IMR-90 (cell line): ENCODE results near the gene ITGAE. TPM values are rescaled to one million over a fixed set of nuclear protein-coding genes. Genes with fewer than 3 reads are reported as not detected.

Source experiments
- ATAC-seq: fragments of 200-7000 bp; cut with Tn5 transposase; 2 replicates; pipeline ENCODE4 v1.9.1; 2020; ENCODE audit warnings: low read depth, mild to moderate bottlenecking, moderate library complexity
- BruUV-seq: library from RNA; stranded (reverse); fragments of 400-500 nt; replicated peaks from 2 replicates; lab custom pipeline; 2021; lab: Mats Ljungman, UMichigan
- CTCF ChIA-PET: fragments of 300-600 bp; formaldehyde crosslinking; extraction: SDS; loops from one replicate; lab custom pipeline; 2021; ENCODE audit warnings: antibody characterized with exemption; lab: Yijun Ruan, JAX
- POLR2A ChIA-PET: fragments of 300-600 bp; sonication (Branson Sonifier 250); formaldehyde crosslinking; loops from one replicate; lab custom pipeline; 2022; ENCODE audit warnings: antibody characterized with exemption; ENCODE audit not compliant: unreplicated experiment; lab: Charles Lee
- DNase-seq: peaks from one replicate; pipeline ENCODE4 v3.0.0; 2013
- H2AFZ ChIP-seq: replicated peaks from 2 replicates; pipeline ENCODE3; 2013; ENCODE audit warnings: low read length, mild to moderate bottlenecking; ENCODE audit not compliant: poor library complexity
- H2AK5ac ChIP-seq: 2 replicates; pipeline ENCODE4 v1.6.1; 2013; ENCODE audit warnings: low read depth, low read length, inconsistent platforms
- H2AK9ac ChIP-seq: replicated peaks from 2 replicates; pipeline ENCODE3; 2013; ENCODE audit warnings: mild to moderate bottlenecking, low read depth, low read length, moderate library complexity; ENCODE audit not compliant: poor library complexity
- H2BK120ac ChIP-seq: 2 replicates; pipeline ENCODE4 v1.6.1; 2013; ENCODE audit warnings: low read depth, low read length, inconsistent platforms
- H2BK15ac ChIP-seq: 3 replicates; pipeline ENCODE4 v1.6.1; 2013; ENCODE audit warnings: low read depth, low read length, inconsistent platforms
- H2BK20ac ChIP-seq: 2 replicates; pipeline ENCODE4 v1.6.1; 2013; ENCODE audit warnings: low read depth, mild to moderate bottlenecking, inconsistent platforms, low read length, moderate library complexity
- H2BK5ac ChIP-seq: 2 replicates; pipeline ENCODE4 v1.6.1; 2013; ENCODE audit warnings: mild to moderate bottlenecking, low read depth, low read length, inconsistent platforms; ENCODE audit not compliant: poor library complexity, severe bottlenecking
- H3K14ac ChIP-seq: replicated peaks from 2 replicates; pipeline ENCODE4 v1.6.1; 2013; ENCODE audit warnings: low read depth, low read length, inconsistent platforms
- H3K18ac ChIP-seq: 2 replicates; pipeline ENCODE4 v1.6.1; 2013; ENCODE audit warnings: low read depth, low read length, control low read depth
- H3K23ac ChIP-seq: 2 replicates; pipeline ENCODE4 v1.6.1; 2013; ENCODE audit warnings: low read depth, low read length, inconsistent platforms
- H3K27ac ChIP-seq: 2 replicates; pipeline ENCODE4 v1.5.1; 2013; ENCODE audit warnings: mild to moderate bottlenecking, control low read depth, low read length; ENCODE audit not compliant: insufficient read depth
- H3K27me3 ChIP-seq: 2 replicates; pipeline ENCODE4 v1.6.1; 2013; ENCODE audit warnings: low read length; ENCODE audit not compliant: control insufficient read depth, insufficient read depth
- H3K36me3 ChIP-seq: 2 replicates; pipeline ENCODE4 v1.6.1; 2013; ENCODE audit warnings: low read length, mixed read lengths; ENCODE audit not compliant: control insufficient read depth, insufficient read depth
- H3K4ac ChIP-seq: 2 replicates; pipeline ENCODE4 v1.6.1; 2013; ENCODE audit warnings: low read depth, low read length, inconsistent platforms
- H3K4me1 ChIP-seq: 2 replicates; pipeline ENCODE4 v1.6.1; 2013; ENCODE audit warnings: low read length, mixed read lengths; ENCODE audit not compliant: control insufficient read depth, insufficient read depth
- H3K4me2 ChIP-seq: 2 replicates; pipeline ENCODE4 v1.6.1; 2013; ENCODE audit warnings: low read depth, mild to moderate bottlenecking, control low read depth, low read length, moderate library complexity
- H3K4me3 ChIP-seq: 2 replicates; pipeline ENCODE4 v1.5.1; 2013; ENCODE audit warnings: low read depth, mild to moderate bottlenecking, control low read depth, low read length, moderate library complexity; ENCODE audit not compliant: insufficient read depth
- H3K56ac ChIP-seq: 2 replicates; pipeline ENCODE4 v1.6.1; 2013; ENCODE audit warnings: low read length, inconsistent platforms; ENCODE audit not compliant: insufficient read depth; ENCODE audit errors: extremely low read depth
- H3K79me1 ChIP-seq, 2 experiments: 2 replicates each; pipeline ENCODE4 v1.6.1; 2013; ENCODE audit warnings: low read length in 2 of 2, inconsistent platforms in 1 of 2, low read depth in 1 of 2
- H3K9ac ChIP-seq: 2 replicates; pipeline ENCODE4 v1.6.1; 2013; ENCODE audit warnings: low read depth, low read length, control low read depth
- H3K9me1 ChIP-seq: 2 replicates; pipeline ENCODE4 v1.6.1; 2013; ENCODE audit warnings: low read length, inconsistent platforms; ENCODE audit not compliant: insufficient read depth
- H3K9me3 ChIP-seq: 2 replicates; pipeline ENCODE4 v1.6.1; 2013; ENCODE audit warnings: low read length; ENCODE audit not compliant: control insufficient read depth, insufficient read depth
- H4K20me1 ChIP-seq: 2 replicates; pipeline ENCODE4 v1.6.1; 2013; ENCODE audit warnings: low read length, inconsistent platforms; ENCODE audit not compliant: insufficient read depth
- H4K5ac ChIP-seq: 2 replicates; pipeline ENCODE4 v1.6.1; 2013; ENCODE audit warnings: mild to moderate bottlenecking, low read depth, low read length, control low read depth
- H4K8ac ChIP-seq, 2 experiments: 2 replicates each; pipeline ENCODE4 v1.6.1; 2013; ENCODE audit warnings: low read depth in 2 of 2, low read length in 2 of 2, control low read depth in 1 of 2, inconsistent platforms in 1 of 2
- H4K91ac ChIP-seq: 2 replicates; pipeline ENCODE4 v1.6.1; 2013; ENCODE audit warnings: low read depth, low read length, inconsistent platforms; ENCODE audit not compliant: insufficient read depth
- BHLHE40 ChIP-seq: fragments of 150-350 bp; IDR thresholded peaks from 2 replicates; pipeline ENCODE4 v1.6.1; 2016; ENCODE audit warnings: mild to moderate bottlenecking, low read depth, low read length
- CEBPB ChIP-seq: IDR thresholded peaks from 2 replicates; pipeline ENCODE4 v1.6.1; 2012; ENCODE audit warnings: low read depth, low read length, improper control_type of control experiment
- CHD1 ChIP-seq: IDR thresholded peaks from 2 replicates; pipeline ENCODE4 v1.6.1; 2012; ENCODE audit warnings: low read depth, low read length, improper control_type of control experiment
- CTCF ChIP-seq: conservative IDR thresholded peaks from 2 replicates; pipeline ENCODE4 v1.5.1; 2012; ENCODE audit warnings: mild to moderate bottlenecking, low read depth, low read length, improper control_type of control experiment
- ELK1 ChIP-seq: fragments of 150-350 bp; IDR thresholded peaks from 2 replicates; pipeline ENCODE4 v1.6.1; 2016; ENCODE audit warnings: low read depth, mild to moderate bottlenecking, low read length, moderate library complexity, borderline replicate concordance
- FOS ChIP-seq: fragments of 150-350 bp; IDR thresholded peaks from 2 replicates; pipeline ENCODE4 v1.6.1; 2016; ENCODE audit warnings: low read depth, low read length
- MAFK ChIP-seq: IDR thresholded peaks from 2 replicates; pipeline ENCODE4 v1.6.1; 2012; ENCODE audit warnings: low read depth, low read length, improper control_type of control experiment
- MAZ ChIP-seq: IDR thresholded peaks from 2 replicates; pipeline ENCODE4 v1.6.1; 2012; ENCODE audit warnings: low read depth, mild to moderate bottlenecking, low read length, improper control_type of control experiment, moderate library complexity, borderline replicate concordance
- MXI1 ChIP-seq: IDR thresholded peaks from 2 replicates; pipeline ENCODE4 v1.6.1; 2012; ENCODE audit warnings: low read depth, mild to moderate bottlenecking, low read length, moderate library complexity, borderline replicate concordance
- NFE2L2 ChIP-seq: fragments of 150-350 bp; IDR thresholded peaks from 2 replicates; pipeline ENCODE4 v1.6.1; 2016; ENCODE audit warnings: low read depth, mild to moderate bottlenecking, low read length
- POLR2A ChIP-seq: IDR thresholded peaks from 2 replicates; pipeline ENCODE4 v1.6.1; 2012; ENCODE audit warnings: mild to moderate bottlenecking, low read depth, low read length
- RAD21 ChIP-seq: IDR thresholded peaks from 2 replicates; pipeline ENCODE4 v1.6.1; 2012; ENCODE audit warnings: low read length, improper control_type of control experiment
- RCOR1 ChIP-seq: IDR thresholded peaks from 2 replicates; pipeline ENCODE4 v1.6.1; 2012; ENCODE audit warnings: mild to moderate bottlenecking, low read length, improper control_type of control experiment; ENCODE audit not compliant: insufficient replicate concordance
- RFX5 ChIP-seq: IDR thresholded peaks from 2 replicates; pipeline ENCODE4 v1.8.0; 2012; ENCODE audit warnings: low read depth, mild to moderate bottlenecking, low read length, moderate library complexity
- SMC3 ChIP-seq: fragments of 150-350 bp; IDR thresholded peaks from 2 replicates; pipeline ENCODE4 v1.6.1; 2016; ENCODE audit warnings: low read depth, mild to moderate bottlenecking, antibody characterized with exemption, low read length, moderate library complexity
- USF2 ChIP-seq: fragments of 150-350 bp; IDR thresholded peaks from 2 replicates; pipeline ENCODE4 v1.6.1; 2017; ENCODE audit warnings: mild to moderate bottlenecking, antibody characterized with exemption, low read length, low read depth
- WGBS, 2 experiments: methylation state at CpG; one replicate each; pipeline versions ENCODE4 v1.1.5 to v1.1.7; 2013; ENCODE audit warnings: missing lambda C conversion rate in 2 of 2; ENCODE audit not compliant: insufficient read length in 1 of 2; ENCODE audit errors: extremely low coverage in 2 of 2; 5-methylcytosine and 5-hydroxymethylcytosine counted together
- dilution Hi-C: fragments of 300-500 bp; cut with HindIII; formaldehyde crosslinking; loops from one replicate; pipeline ENCODE4 v1.14.3; 2018; ENCODE audit warnings: low sequenced_read_pairs; ENCODE audit not compliant: unreplicated experiment
- in situ Hi-C: fragments of 300-500 bp; cut with MboI; formaldehyde crosslinking; loops from 3 replicates; pipeline ENCODE4 v1.14.3; 2019; ENCODE audit warnings: low sequenced_read_pairs, inconsistent platforms, mixed read lengths
- intact Hi-C: fragments of 100-400 bp; cut with micrococcal nuclease; formaldehyde crosslinking; loops from 2 replicates; pipeline ENCODE4 v1.10.0; 2022
- polyA plus RNA-seq, 3 experiments: library from polyadenylated mRNA; depleted of rRNA; stranded (reverse); fragments of >200 nt; gene quantifications; 2 replicates each; pipeline ENCODE4 v1.2.3, GENCODE V29; 2012; ENCODE audit warnings: low replicate concordance in 1 of 3
- total RNA-seq: library from RNA; depleted of rRNA; stranded (reverse); fragments of >200 nt; gene quantifications from 2 replicates; pipeline ENCODE4 v1.2.3, GENCODE V29; 2012

ITGAE gene
- total and polyA plus RNA-seq, 2 of the 4 experiments (the other 2 are of a cell fraction): 54.1 to 60.8 TPM

GRCh38 chr17:3708366-3708765 is 92.6 kb downstream of the ITGAE start:
- no peak overlapping the region for H3K18ac ChIP-seq
- no peak overlapping the region for H3K27ac ChIP-seq
- ATAC-seq: no peak
- H2BK20ac ChIP-seq: no peak overlapping the region
- H3K23ac ChIP-seq: no peak overlapping the region
- no peak overlapping the region for H4K8ac ChIP-seq
- no peaks in the 10 kb centered on the region for H3K79me1 ChIP-seq
- CTCF ChIA-PET: interaction anchor here (0.6 kb wide), 1 partner anchor 79 kb away, joined by 7 read pairs; no protein-coding TSS in a partner anchor
- H3K56ac ChIP-seq: no peak overlapping the region
- H2BK15ac ChIP-seq: no peak overlapping the region
- H2AK5ac ChIP-seq: no peak overlapping the region
- H3K9me3 ChIP-seq: no peaks in the 10 kb centered on the region
- peaks cover 2% of the 10 kb centered on the region; the same call in 1 of the 2 replicates for H3K4me1 ChIP-seq
- POLR2A ChIA-PET: no interaction called here
- H2AK9ac ChIP-seq: no peak overlapping the region
- H4K5ac ChIP-seq: no peak overlapping the region
- no peak overlapping the region for H2BK5ac ChIP-seq
- in situ Hi-C loops: no loop called here
- no CpG with 5 or more reads among the region's 3 CpGs for WGBS, 2 experiments
- H2AFZ ChIP-seq: no peak overlapping the region
- H3K4me3 ChIP-seq: no peak overlapping the region
- peaks cover 11% of the 10 kb centered on the region for H3K36me3 ChIP-seq
- dilution Hi-C loops: no loop called here
- TF ChIP-seq RCOR1 (no peak), CTCF (no peak), ELK1 (no peak), MAZ (no peak), CHD1 (no peak), SMC3 (no peak), MXI1 (no peak), POLR2A (no peak), RFX5 (no peak), NFE2L2 (no peak), USF2 (no peak), RAD21 (no peak), MAFK (no peak), BHLHE40 (no peak), FOS (no peak), CEBPB (no peak)
- H4K91ac ChIP-seq: no peak overlapping the region
- no peak overlapping the region for H3K9ac ChIP-seq
- no peak overlapping the region for H3K4ac ChIP-seq
- H3K27me3 ChIP-seq: no peaks in the 10 kb centered on the region
- H3K4me2 ChIP-seq: no peak overlapping the region
- H4K20me1 ChIP-seq: no peaks in the 10 kb centered on the region
- no peak overlapping the region for H3K14ac ChIP-seq
- no peak overlapping the region for H2BK120ac ChIP-seq
- DNase-seq: no peak
- no peaks in the 10 kb centered on the region; the same call in 1 of the 2 replicates for H3K9me1 ChIP-seq
- BruUV-seq: no TSS peak
- intact Hi-C loops: no loop called here
